HG03039 (cell line): Measurements from ENCODE around the gene IGFLR1.
"Not testable (repeated sequence)": the region's sequence is repeated elsewhere in the genome, so short reads cannot be mapped to it uniquely, and the experiment has no call there.

ENCODE experiments used
- ATAC-seq: cut with Tn5 transposase; IDR thresholded peaks from one replicate; pipeline ENCODE4 v1.9.1; 2021; ENCODE audit warnings: mild to moderate bottlenecking, moderate library complexity; ENCODE audit not compliant: unreplicated experiment

IGFLR1 gene

GRCh38 chr19:35725216-35725861, 16.9 kb downstream of the IGFLR1 start:
- no peak for ATAC-seq

GRCh38 chr19:35724560-35724959, 17.7 kb downstream of the IGFLR1 start:
- no peak for ATAC-seq

- ATAC-seq = not testable (repeated sequence)
Measured at GRCh38 chr19:35724132-35724531, 18.1 kb downstream of the IGFLR1 start.

GRCh38 chr19:35723671-35724070, 18.6 kb downstream of the IGFLR1 start:
- ATAC-seq = no peak

- ATAC-seq = no peak
Measured at GRCh38 chr19:35722897-35723296, 19.4 kb downstream of the IGFLR1 start.

GRCh38 chr19:35722461-35722860, 19.8 kb downstream of the IGFLR1 start:
- no peak for ATAC-seq

GRCh38 chr19:35721374-35721773, 20.9 kb downstream of the IGFLR1 start:
- ATAC-seq = no peak

- ATAC-seq = no peak
Measured at GRCh38 chr19:35720648-35721047, 21.6 kb downstream of the IGFLR1 start.

- no peak for ATAC-seq
Measured at GRCh38 chr19:35720163-35720524, 22.1 kb downstream of the IGFLR1 start.

GRCh38 chr19:35719402-35720162, 22.7 kb downstream of the IGFLR1 start:
- ATAC-seq = no peak

GRCh38 chr19:35718345-35719041, 23.8 kb downstream of the IGFLR1 start:
- no peak for ATAC-seq

GRCh38 chr19:35717665-35718344, 24.4 kb downstream of the IGFLR1 start, which contains the start of gene KMT2B:
Gene KMT2B (plus strand): TSS chr19:35718003. CDS start chr19:35718019, 16 bp downstream.
- peak; percentile 42 for ATAC-seq

- ATAC-seq = peak; percentile 45
Measured at GRCh38 chr19:35716801-35717664, 25.2 kb downstream of the IGFLR1 start.

- peak; percentile 2 for ATAC-seq
Measured at GRCh38 chr19:35715981-35716800, 26.1 kb downstream of the IGFLR1 start.

- no peak for ATAC-seq
Measured at GRCh38 chr19:35715355-35715809, 26.9 kb downstream of the IGFLR1 start.

- ATAC-seq = no peak
Measured at GRCh38 chr19:35714601-35715354, 27.5 kb downstream of the IGFLR1 start.

GRCh38 chr19:35713904-35714495, 28.3 kb downstream of the IGFLR1 start:
- no peak for ATAC-seq

- no peak for ATAC-seq
Measured at GRCh38 chr19:35713506-35713850, 28.8 kb downstream of the IGFLR1 start.
